ENCODE results near the gene ZNF608.

DNA sequence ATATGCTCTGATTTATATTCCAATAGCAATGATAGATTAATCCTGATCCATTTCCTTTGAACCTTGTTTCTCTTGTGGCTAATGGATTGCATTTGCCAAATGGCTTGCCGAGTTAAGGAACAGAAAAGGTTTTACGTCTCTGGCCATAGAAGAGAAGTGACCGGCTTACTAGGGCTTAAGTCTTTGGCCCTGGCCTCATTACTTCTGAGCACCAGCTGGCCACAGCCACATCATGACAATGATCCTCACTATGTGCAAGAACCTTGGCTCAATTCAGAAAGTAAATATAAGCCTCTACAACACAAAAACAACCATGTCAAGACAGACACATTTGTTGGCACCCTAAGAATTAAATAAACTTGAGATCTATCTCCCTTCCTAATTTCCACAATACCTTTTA is 46.1 kb downstream of the ZNF608 start:
- TF ChIP-seq EZH2 (IDR thresholded peaks at IDR 0.05): no peak
- no peak for TF ChIP-seq EZH2phosphoT487 (IDR thresholded peaks at IDR 0.05)

All from neural progenitor cell (in vitro differentiated cells).